Naive B cell (primary cell): ENCODE results near the gene ARHGAP27. TPM values are rescaled to one million over a fixed set of nuclear protein-coding genes. Genes with fewer than 3 reads are reported as not detected.
A peak's percentile ranks its signal among the peaks of the same experiment; 100 is the strongest.

Source experiments
- ATAC-seq, 2 donors: fragments of 150-1000 bp; cut with Tn5 transposase; 2 replicates each; pipeline ENCODE4 v1.10.0; 2021; ENCODE audit warnings: low read depth in 2 of 2, mild to moderate bottlenecking in 2 of 2, moderate library complexity in 2 of 2
- DNase-seq: peaks from one replicate; pipeline ENCODE4 v3.0.0; 2022
- H3K27ac Mint-ChIP-seq, 6 donors: one replicate each; pipeline ENCODE4 v1.8.0; 2020 to 2022; ENCODE audit warnings: mild to moderate bottlenecking in 6 of 6, mixed read lengths in 6 of 6, moderate library complexity in 5 of 6, inconsistent platforms in 2 of 6
- H3K27me3 Mint-ChIP-seq, 3 donors: one replicate each; pipeline ENCODE4 v1.8.0; 2021 to 2022; ENCODE audit warnings: mixed read lengths in 3 of 3, mild to moderate bottlenecking in 1 of 3
- H3K36me3 Mint-ChIP-seq, 2 donors: one replicate each; pipeline ENCODE4 v1.8.0; 2020 to 2022; ENCODE audit warnings: mixed read lengths in 2 of 2, inconsistent platforms in 1 of 2, mild to moderate bottlenecking in 1 of 2
- H3K4me1 Mint-ChIP-seq, 3 donors: one replicate each; pipeline ENCODE4 v1.8.0; 2020 to 2022; ENCODE audit warnings: mixed read lengths in 3 of 3, inconsistent platforms in 1 of 3, mild to moderate bottlenecking in 1 of 3, moderate library complexity in 1 of 3
- H3K4me3 Mint-ChIP-seq, 8 donors: one replicate each; pipeline ENCODE4 v1.8.0; 2020 to 2022; ENCODE audit warnings: mild to moderate bottlenecking in 8 of 8, mixed read lengths in 8 of 8, moderate library complexity in 8 of 8, inconsistent platforms in 2 of 8
- H3K9me3 Mint-ChIP-seq, 7 donors: one replicate each; pipeline ENCODE4 v1.8.0; 2020 to 2022; ENCODE audit warnings: mixed read lengths in 7 of 7, mild to moderate bottlenecking in 5 of 7, inconsistent platforms in 2 of 7, moderate library complexity in 1 of 7
- polyA plus RNA-seq, 6 donors: library from polyadenylated mRNA; unstranded; fragments of 300-500 nt; fragmentation: Illumina TruSeq; gene quantifications; one replicate each; pipeline ENCODE4 v1.2.3, GENCODE V29; 2021; ENCODE audit warnings: low read depth in 6 of 6

ARHGAP27 gene
- polyA plus RNA-seq, 6 donors from 2014 or later: 32.3 to 76.2 (median 40.9) TPM

DNA sequence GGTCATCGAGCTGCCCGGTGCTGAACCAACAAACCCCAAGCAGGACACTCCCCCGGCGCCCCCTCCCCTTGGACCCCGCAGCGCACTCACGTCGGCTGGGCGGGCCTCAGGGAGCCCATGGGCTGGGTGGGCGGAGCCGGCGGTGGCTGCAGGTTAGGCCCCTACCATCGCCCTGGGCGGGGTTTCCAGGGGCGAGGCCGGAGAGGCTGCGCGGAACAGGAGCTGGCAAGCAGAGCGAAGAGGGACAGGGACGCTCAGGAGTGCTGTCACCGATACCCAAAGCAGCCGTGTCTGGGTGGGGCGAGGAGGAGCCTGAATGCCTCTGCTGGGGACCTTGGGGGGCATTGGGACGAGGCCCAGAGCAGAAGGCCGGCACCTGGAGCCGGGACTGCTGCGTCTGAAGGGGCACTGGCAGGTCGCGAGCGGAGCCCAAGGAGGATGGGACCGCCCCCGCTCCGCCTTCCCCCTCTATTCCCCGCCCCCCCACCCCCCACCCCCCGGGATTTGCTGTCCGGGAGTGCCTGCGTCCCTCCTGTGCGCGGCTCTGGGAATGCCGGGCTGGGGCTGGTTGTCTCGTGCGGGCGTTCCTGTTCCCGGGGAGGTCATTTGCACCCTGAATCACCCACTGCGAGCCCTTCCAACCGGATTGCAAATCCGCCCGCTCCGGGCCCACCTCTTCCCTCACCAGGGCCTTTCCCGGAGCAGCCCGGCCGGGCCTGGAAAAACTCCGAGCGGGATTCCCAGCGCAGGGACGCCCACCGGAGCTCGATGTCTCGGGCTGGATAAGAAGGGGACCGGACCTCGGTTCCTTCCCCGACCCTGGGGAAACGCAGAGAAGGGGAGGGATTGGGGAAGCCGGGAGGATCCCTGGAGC, 902 bp downstream of the ARHGAP27 start:
- peaks cover 26 to 47% (median 31%) of the 10 kb centered on the region in 3 donors for H3K4me1 Mint-ChIP-seq
- H3K27ac Mint-ChIP-seq: peak overlapping the region in 3 of 6 donors; percentile 36 to 77 (median 73)
- peak overlapping the region; percentile 84 to 93 (median 86) for H3K4me3 Mint-ChIP-seq
- H3K27me3 Mint-ChIP-seq: no peaks in the 10 kb centered on the region
- H3K9me3 Mint-ChIP-seq: no peaks in the 10 kb centered on the region
- ATAC-seq (peak; percentile 26 to 31), DNase-seq (peak; percentile 56)
- no peaks in the 10 kb centered on the region for H3K36me3 Mint-ChIP-seq

GRCh38 chr17:45430738-45431530, 1.7 kb downstream of the ARHGAP27 start:
- H3K27me3 Mint-ChIP-seq: no peaks in the 10 kb centered on the region
- ATAC-seq (peak; percentile 43 to 49), DNase-seq (peak; percentile 60)
- peak overlapping the region in 4 of 6 donors; percentile 77 to 91 (median 84) for H3K27ac Mint-ChIP-seq
- H3K4me3 Mint-ChIP-seq: peak overlapping the region; percentile 84 to 93 (median 86)
- no peaks in the 10 kb centered on the region for H3K9me3 Mint-ChIP-seq
- H3K4me1 Mint-ChIP-seq: peaks cover 30 to 51% (median 31%) of the 10 kb centered on the region in 3 donors
- H3K36me3 Mint-ChIP-seq: no peaks in the 10 kb centered on the region

- DNase-seq: no peak
- Mint-ChIP-seq H3K27ac (peak overlapping the region in 3 of 6 donors; percentile 82 to 91 (median 86)), H3K27me3 (no peaks in the 10 kb centered on the region), H3K4me3 (peak overlapping the region; percentile 84 to 93 (median 86)), H3K9me3 (no peaks in the 10 kb centered on the region), H3K36me3 (no peaks in the 10 kb centered on the region), H3K4me1 (peaks cover 30 to 45% (median 31%) of the 10 kb centered on the region in 3 donors)
- no peak for ATAC-seq
Observed at GRCh38 chr17:45430006-45430737, 2.5 kb downstream of the ARHGAP27 start.

- H3K9me3 Mint-ChIP-seq: no peaks in the 10 kb centered on the region
- ATAC-seq: no peak
- H3K4me1 Mint-ChIP-seq: peaks cover 30 to 47% (median 31%) of the 10 kb centered on the region in 3 donors
- no peaks in the 10 kb centered on the region for H3K36me3 Mint-ChIP-seq
- peak overlapping the region; percentile 80 to 96 (median 92) for H3K4me3 Mint-ChIP-seq
- H3K27ac Mint-ChIP-seq: peak overlapping the region; percentile 64 to 97 (median 94)
- no peak for DNase-seq
- H3K27me3 Mint-ChIP-seq: no peaks in the 10 kb centered on the region
Observed at GRCh38 chr17:45429339-45430005, 3.2 kb downstream of the ARHGAP27 start.

- Mint-ChIP-seq H3K27me3 (no peaks in the 10 kb centered on the region), H3K27ac (peak overlapping the region; percentile 64 to 97 (median 94)), H3K9me3 (no peaks in the 10 kb centered on the region), H3K4me1 (peaks cover 30 to 51% (median 31%) of the 10 kb centered on the region in 3 donors), H3K36me3 (no peaks in the 10 kb centered on the region), H3K4me3 (peak overlapping the region; percentile 80 to 96 (median 92))
- ATAC-seq: peak; percentile 53 to 55
- DNase-seq: peak; percentile 77
Observed at GRCh38 chr17:45428931-45429338, 3.7 kb downstream of the ARHGAP27 start.

GRCh38 chr17:45428050-45428617, 4.5 kb downstream of the ARHGAP27 start:
- H3K9me3 Mint-ChIP-seq: no peaks in the 10 kb centered on the region
- H3K27me3 Mint-ChIP-seq: no peaks in the 10 kb centered on the region
- no peaks in the 10 kb centered on the region for H3K36me3 Mint-ChIP-seq
- peaks cover 29 to 51% (median 33%) of the 10 kb centered on the region in 3 donors for H3K4me1 Mint-ChIP-seq
- H3K27ac Mint-ChIP-seq: peak overlapping the region; percentile 79 to 97 (median 94)
- ATAC-seq (peak; percentile 70 to 72), DNase-seq (peak; percentile 83)
- H3K4me3 Mint-ChIP-seq: peak overlapping the region; percentile 80 to 96 (median 92)

DNA sequence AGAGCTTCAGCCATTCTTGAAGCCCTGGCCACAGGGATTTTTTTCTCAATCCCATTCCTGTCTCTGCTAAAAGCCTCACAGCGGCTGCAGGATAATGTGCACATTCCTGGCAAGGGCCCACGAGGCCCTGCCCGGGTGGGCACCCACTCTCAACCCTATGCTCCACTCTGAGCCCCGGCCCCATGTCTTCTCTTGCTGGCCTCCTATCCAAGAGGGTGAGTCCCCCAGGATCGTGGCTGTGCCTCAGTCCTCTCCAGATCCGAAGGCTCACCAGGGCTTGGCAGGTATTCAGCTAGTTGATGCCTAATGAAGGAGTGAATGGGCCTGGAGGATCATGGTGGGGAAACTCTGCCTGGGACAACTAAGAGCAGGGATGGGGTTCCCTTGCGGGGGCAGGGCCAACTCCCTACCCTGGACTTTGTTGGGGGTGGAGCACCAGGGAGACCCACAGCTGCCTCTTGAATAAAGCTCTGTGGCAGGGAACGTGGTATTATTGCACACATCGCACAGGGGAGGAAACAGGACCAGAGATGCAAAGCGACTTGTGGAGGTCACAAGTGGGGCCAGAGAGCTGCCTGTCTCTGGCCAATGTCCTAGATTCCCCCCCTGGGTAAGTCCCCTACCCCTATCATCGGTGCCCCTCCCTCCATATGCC, 5.4 kb downstream of the ARHGAP27 start:
- peak overlapping the region in 3 of 6 donors; percentile 15 to 89 (median 24) for H3K27ac Mint-ChIP-seq
- H3K36me3 Mint-ChIP-seq: no peaks in the 10 kb centered on the region
- no peak for DNase-seq
- ATAC-seq: no peak
- peak overlapping the region in 4 of 8 donors; percentile 20 to 92 (median 69) for H3K4me3 Mint-ChIP-seq
- no peaks in the 10 kb centered on the region for H3K9me3 Mint-ChIP-seq
- H3K27me3 Mint-ChIP-seq: no peaks in the 10 kb centered on the region
- peaks cover 28 to 51% (median 33%) of the 10 kb centered on the region in 3 donors for H3K4me1 Mint-ChIP-seq

DNA sequence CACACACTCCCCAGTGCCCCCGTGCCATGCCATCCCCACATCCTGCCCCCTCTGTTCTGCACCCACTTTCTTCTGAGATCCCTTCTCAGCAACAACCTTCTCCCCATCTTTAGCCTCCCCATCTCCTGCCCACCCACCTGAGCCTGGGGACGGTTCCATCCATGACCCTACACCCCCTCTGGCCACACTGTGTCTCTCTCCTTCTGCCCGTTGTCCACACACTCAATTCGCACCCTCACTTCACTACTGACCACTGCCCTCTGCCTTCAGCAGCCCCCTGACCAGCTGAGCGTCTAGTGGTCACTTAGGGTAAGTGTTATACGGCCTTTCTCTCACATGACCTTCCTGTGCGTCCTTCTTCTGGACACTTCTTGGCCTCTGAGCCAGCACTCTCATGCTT, 6.1 kb downstream of the ARHGAP27 start:
- peak overlapping the region in 4 of 6 donors; percentile 15 to 80 (median 56) for H3K27ac Mint-ChIP-seq
- ATAC-seq (no peak), DNase-seq (no peak)
- no peaks in the 10 kb centered on the region for H3K9me3 Mint-ChIP-seq
- H3K4me1 Mint-ChIP-seq: peaks cover 28 to 49% (median 31%) of the 10 kb centered on the region in 3 donors
- H3K36me3 Mint-ChIP-seq: no peaks in the 10 kb centered on the region
- H3K27me3 Mint-ChIP-seq: no peaks in the 10 kb centered on the region
- H3K4me3 Mint-ChIP-seq: peak overlapping the region in 2 of 8 donors; percentile 19 to 59

DNA sequence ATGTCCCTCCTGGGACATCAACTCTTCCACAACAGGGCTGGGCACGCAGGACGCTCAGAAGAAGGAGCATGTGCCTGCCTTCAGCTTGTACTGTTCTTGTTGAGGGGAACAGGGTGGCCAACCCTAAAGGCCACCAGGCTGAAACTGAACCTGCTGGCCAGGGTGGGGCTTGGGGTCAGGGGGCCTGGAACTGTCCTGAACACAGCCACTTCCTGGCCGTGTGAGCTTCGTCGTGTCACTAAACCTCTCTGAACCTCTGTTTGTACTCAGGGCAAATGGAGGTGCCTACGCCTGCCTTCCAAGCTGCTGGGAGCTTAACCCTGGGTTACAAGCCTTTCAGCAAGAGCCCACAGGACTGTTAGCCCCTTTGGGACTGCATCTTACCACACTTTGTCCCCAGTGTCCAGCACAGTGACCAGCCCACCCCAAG, 6.7 kb downstream of the ARHGAP27 start:
- H3K9me3 Mint-ChIP-seq: no peaks in the 10 kb centered on the region
- H3K4me3 Mint-ChIP-seq: no peak overlapping the region
- H3K27ac Mint-ChIP-seq: peak overlapping the region in 1 of 6 donors; percentile 60
- no peak for ATAC-seq
- no peaks in the 10 kb centered on the region for H3K27me3 Mint-ChIP-seq
- H3K36me3 Mint-ChIP-seq: no peaks in the 10 kb centered on the region
- peaks cover 26 to 43% (median 28%) of the 10 kb centered on the region in 3 donors for H3K4me1 Mint-ChIP-seq
- no peak for DNase-seq

DNA sequence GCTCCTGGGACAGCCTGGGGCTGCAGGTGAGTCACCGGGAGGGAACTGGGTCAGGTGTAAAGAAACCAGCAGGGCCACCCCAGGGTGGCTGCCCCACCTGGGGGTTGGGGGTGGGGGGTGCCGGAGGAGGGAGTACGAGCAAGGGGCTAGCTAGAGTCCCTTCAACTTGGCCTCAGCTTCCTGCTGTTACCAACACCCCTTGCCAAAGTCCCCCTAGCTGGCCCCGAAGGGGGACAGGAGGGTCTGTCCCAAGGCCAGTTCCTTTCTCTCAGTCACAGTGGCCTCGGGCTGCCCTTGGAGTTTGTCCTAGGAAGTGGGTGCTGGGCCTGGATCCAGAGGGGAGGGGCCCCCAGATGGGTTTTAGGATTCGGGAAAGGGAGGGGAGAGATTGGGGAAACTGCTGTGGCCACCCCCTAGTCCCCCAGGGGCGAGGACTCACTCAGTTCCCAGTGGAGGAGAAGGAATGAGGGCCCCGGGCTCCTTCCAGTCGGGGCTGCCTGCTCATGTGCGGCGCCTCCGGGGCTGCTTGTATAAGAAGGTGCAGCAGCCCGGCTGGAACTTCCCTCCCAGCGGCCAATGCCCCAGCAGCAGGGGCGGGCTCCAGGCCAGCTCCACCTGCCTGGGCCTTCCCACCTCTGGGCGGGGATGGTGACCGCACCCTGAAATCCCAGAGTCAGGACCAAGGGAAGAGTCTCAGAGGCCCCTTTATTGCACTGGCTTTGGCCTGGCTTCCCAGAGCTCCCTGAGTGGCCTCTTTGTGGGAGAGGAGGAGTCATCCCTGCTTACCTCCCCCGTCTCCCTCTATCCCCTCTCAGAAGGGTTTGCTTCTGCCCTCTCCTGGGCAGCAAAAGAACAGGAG, 7.3 kb downstream of the ARHGAP27 start:
- DNase-seq (no peak), ATAC-seq (no peak)
- no peaks in the 10 kb centered on the region for H3K27me3 Mint-ChIP-seq
- no peaks in the 10 kb centered on the region for H3K9me3 Mint-ChIP-seq
- H3K27ac Mint-ChIP-seq: no peak overlapping the region
- H3K36me3 Mint-ChIP-seq: no peaks in the 10 kb centered on the region
- peak overlapping the region in 1 of 8 donors; percentile 45 for H3K4me3 Mint-ChIP-seq
- peaks cover 20 to 37% (median 23%) of the 10 kb centered on the region in 3 donors for H3K4me1 Mint-ChIP-seq

- no peak for DNase-seq
- peak overlapping the region in 1 of 6 donors; percentile 11 for H3K27ac Mint-ChIP-seq
Observed at GRCh38 chr17:45424769-45425124, 7.9 kb downstream of the ARHGAP27 start.

More at GRCh38 chr17:45424769-45425124, 7.9 kb downstream of the ARHGAP27 start:
- H3K9me3 Mint-ChIP-seq: no peaks in the 10 kb centered on the region
- no peaks in the 10 kb centered on the region for H3K27me3 Mint-ChIP-seq
- peaks cover 18 to 37% (median 23%) of the 10 kb centered on the region in 3 donors for H3K4me1 Mint-ChIP-seq
- no peak for ATAC-seq
- no peaks in the 10 kb centered on the region for H3K36me3 Mint-ChIP-seq
- H3K4me3 Mint-ChIP-seq: no peak overlapping the region
